IMR-90 (cell line): Measurements from ENCODE around the gene MET.
A peak's percentile ranks its signal among the peaks of the same experiment; 100 is the strongest.

Source experiments
- CEBPB ChIP-seq: IDR thresholded peaks from 2 replicates; pipeline ENCODE4 v1.6.1; 2012; ENCODE audit warnings: low read depth, low read length, improper control_type of control experiment
- CHD1 ChIP-seq: IDR thresholded peaks from 2 replicates; pipeline ENCODE4 v1.6.1; 2012; ENCODE audit warnings: low read depth, low read length, improper control_type of control experiment
- CTCF ChIP-seq: conservative IDR thresholded peaks from 2 replicates; pipeline ENCODE4 v1.5.1; 2012; ENCODE audit warnings: mild to moderate bottlenecking, low read depth, low read length, improper control_type of control experiment
- FOS ChIP-seq: fragments of 150-350 bp; IDR thresholded peaks from 2 replicates; pipeline ENCODE4 v1.6.1; 2016; ENCODE audit warnings: low read depth, low read length
- POLR2A ChIP-seq: IDR thresholded peaks from 2 replicates; pipeline ENCODE4 v1.6.1; 2012; ENCODE audit warnings: mild to moderate bottlenecking, low read depth, low read length
- RAD21 ChIP-seq: IDR thresholded peaks from 2 replicates; pipeline ENCODE4 v1.6.1; 2012; ENCODE audit warnings: low read length, improper control_type of control experiment
- SMC3 ChIP-seq: fragments of 150-350 bp; IDR thresholded peaks from 2 replicates; pipeline ENCODE4 v1.6.1; 2016; ENCODE audit warnings: low read depth, mild to moderate bottlenecking, antibody characterized with exemption, low read length, moderate library complexity
- USF2 ChIP-seq: fragments of 150-350 bp; IDR thresholded peaks from 2 replicates; pipeline ENCODE4 v1.6.1; 2017; ENCODE audit warnings: mild to moderate bottlenecking, antibody characterized with exemption, low read length, low read depth

- no peak for TF ChIP-seq RAD21
- no peak for TF ChIP-seq CTCF
- TF ChIP-seq POLR2A = no peak
- TF ChIP-seq CEBPB = peak; percentile 67
- TF ChIP-seq FOS = no peak
- TF ChIP-seq USF2 = no peak
- TF ChIP-seq SMC3 = no peak
- TF ChIP-seq CHD1 = no peak
Measured at GRCh38 chr7:116652793-116653192, 19.2 kb upstream of the MET start.
